ENCODE measurements around the gene PCAT7. TPM values are rescaled to one million over a fixed set of nuclear protein-coding genes. Genes with fewer than 3 reads are reported as not detected.

The PCAT7 gene
- polyA plus RNA-seq, 1 donor (not counting 4 experiments of a cell fraction or from before 2014, with no cell fraction given) = not detected

DNA sequence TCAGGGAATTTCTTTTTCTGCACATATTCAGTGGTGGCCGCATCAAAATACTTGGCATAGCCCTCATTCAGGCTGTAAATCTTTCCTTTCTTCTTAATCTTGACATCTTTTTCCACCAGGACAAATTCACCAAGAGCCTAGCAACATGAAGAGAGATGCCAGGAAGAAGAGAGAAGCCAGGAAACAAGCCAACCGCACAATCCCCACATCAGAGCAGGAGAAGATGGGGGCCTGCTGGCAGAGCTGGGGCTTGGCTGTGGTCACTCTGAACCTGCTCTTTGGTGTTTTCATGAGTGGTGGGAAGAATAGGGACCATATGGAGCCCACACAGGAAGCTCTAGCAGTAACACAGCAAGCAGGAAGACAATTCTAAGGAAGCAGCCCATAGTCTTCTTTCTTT, 12.4 kb downstream of the PCAT7 start:
- dilution Hi-C loops (cut with MboI; ENCODE audit: extremely low pct_ligation_motif_present, low sequenced_read_pairs) = no loop called here
- Histone ChIP-seq H3K9ac (ENCODE audit: control insufficient read depth, extremely low read depth, insufficient read depth, low read length) (no peak overlapping the region), H3K4me1 (ENCODE audit: control insufficient read depth, extremely low read depth, insufficient read depth, low read length) (no peaks in the 10 kb centered on the region), H3K27me3 (ENCODE audit: control insufficient read depth, extremely low read depth, insufficient read depth, low read length) (no peaks in the 10 kb centered on the region), H3K4me3 (ENCODE audit: control insufficient read depth in 2 of 3, extremely low read depth in 1 of 3, insufficient read depth in 2 of 3, low read depth in 1 of 3, low read length in 3 of 3) (no peak overlapping the region), H2AFZ (ENCODE audit: control insufficient read depth, low read length) (no peak overlapping the region), H3K27ac (ENCODE audit: control insufficient read depth, insufficient read depth, low read length) (no peak overlapping the region), H3K4me2 (ENCODE audit: control insufficient read depth, extremely low read depth, insufficient read depth, low read depth, low read length) (no peak overlapping the region), H4K20me1 (ENCODE audit: control insufficient read depth, extremely low read depth, insufficient read depth, low read length) (no peaks in the 10 kb centered on the region), H3K9me1 (ENCODE audit: control insufficient read depth, extremely low read depth, insufficient read depth, low read length) (no peaks in the 10 kb centered on the region), H3K36me3 (ENCODE audit: control insufficient read depth in 2 of 2, extremely low read depth in 1 of 2, insufficient read depth in 2 of 2, low read length in 2 of 2) (no peaks in the 10 kb centered on the region), H3K9me3 (ENCODE audit: control insufficient read depth, low read depth, low read length) (no peaks in the 10 kb centered on the region), H3K79me2 (ENCODE audit: control insufficient read depth, insufficient read depth, low read length) (no peaks in the 10 kb centered on the region)
- no peak for TF ChIP-seq EZH2 (IDR thresholded peaks at IDR 0.05; ENCODE audit: low read length)
- TF ChIP-seq, protein P1, sequence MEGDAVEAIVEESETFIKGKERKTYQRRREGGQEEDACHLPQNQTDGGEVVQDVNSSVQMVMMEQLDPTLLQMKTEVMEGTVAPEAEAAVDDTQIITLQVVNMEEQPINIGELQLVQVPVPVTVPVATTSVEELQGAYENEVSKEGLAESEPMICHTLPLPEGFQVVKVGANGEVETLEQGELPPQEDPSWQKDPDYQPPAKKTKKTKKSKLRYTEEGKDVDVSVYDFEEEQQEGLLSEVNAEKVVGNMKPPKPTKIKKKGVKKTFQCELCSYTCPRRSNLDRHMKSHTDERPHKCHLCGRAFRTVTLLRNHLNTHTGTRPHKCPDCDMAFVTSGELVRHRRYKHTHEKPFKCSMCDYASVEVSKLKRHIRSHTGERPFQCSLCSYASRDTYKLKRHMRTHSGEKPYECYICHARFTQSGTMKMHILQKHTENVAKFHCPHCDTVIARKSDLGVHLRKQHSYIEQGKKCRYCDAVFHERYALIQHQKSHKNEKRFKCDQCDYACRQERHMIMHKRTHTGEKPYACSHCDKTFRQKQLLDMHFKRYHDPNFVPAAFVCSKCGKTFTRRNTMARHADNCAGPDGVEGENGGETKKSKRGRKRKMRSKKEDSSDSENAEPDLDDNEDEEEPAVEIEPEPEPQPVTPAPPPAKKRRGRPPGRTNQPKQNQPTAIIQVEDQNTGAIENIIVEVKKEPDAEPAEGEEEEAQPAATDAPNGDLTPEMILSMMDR (optimal IDR thresholded peaks at IDR 0.05 in 1 of 3, IDR thresholded peaks at IDR 0.05 in 1 of 3, conservative IDR thresholded peaks at IDR 0.05 in 1 of 3; ENCODE audit: extremely low read depth in 1 of 3, insufficient read depth in 2 of 3, low read length in 3 of 3) = no peak
- FAIRE-seq (no peak), DNase-seq (ENCODE audit: low read depth, low spot score) (no peak)

DNA sequence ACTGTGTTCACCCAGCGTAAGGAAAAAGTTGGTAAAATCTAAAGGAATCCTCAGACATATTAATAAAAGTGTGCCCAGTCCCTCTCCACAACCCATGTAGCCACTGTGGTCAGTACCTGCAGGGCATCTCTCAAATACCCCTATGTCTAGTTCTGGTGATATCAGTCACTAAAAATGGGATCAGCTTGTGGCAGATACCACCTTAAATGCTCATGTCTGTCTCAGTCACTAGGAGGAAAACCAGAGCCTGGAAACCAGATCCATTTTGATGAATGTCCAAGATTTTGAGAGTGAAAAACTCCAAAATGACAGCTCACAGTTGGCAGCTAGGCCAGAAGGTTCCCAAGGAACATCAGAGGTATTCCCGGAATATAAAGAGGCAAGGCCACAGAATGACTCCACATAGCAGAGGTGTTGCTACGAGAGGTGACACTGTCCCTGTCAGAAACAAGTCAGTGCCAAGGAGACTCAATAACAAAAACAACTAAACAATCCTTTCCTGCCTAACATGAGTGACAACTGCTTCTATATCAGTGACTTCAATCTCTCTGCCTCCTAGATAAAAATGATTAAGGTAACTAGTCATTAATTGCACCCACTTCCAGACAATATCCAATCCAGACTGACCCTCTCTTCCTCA, 13.5 kb downstream of the PCAT7 start:
- Histone ChIP-seq H3K27ac (ENCODE audit: control insufficient read depth, insufficient read depth, low read length) (no peak overlapping the region), H2AFZ (ENCODE audit: control insufficient read depth, low read length) (no peak overlapping the region), H3K79me2 (ENCODE audit: control insufficient read depth, insufficient read depth, low read length) (no peaks in the 10 kb centered on the region), H3K9ac (ENCODE audit: control insufficient read depth, extremely low read depth, insufficient read depth, low read length) (no peak overlapping the region), H4K20me1 (ENCODE audit: control insufficient read depth, extremely low read depth, insufficient read depth, low read length) (no peaks in the 10 kb centered on the region), H3K4me3 (ENCODE audit: control insufficient read depth in 2 of 3, extremely low read depth in 1 of 3, insufficient read depth in 2 of 3, low read depth in 1 of 3, low read length in 3 of 3) (no peak overlapping the region), H3K9me3 (ENCODE audit: control insufficient read depth, low read depth, low read length) (no peaks in the 10 kb centered on the region), H3K4me2 (ENCODE audit: control insufficient read depth, extremely low read depth, insufficient read depth, low read depth, low read length) (no peak overlapping the region), H3K9me1 (ENCODE audit: control insufficient read depth, extremely low read depth, insufficient read depth, low read length) (no peaks in the 10 kb centered on the region), H3K36me3 (ENCODE audit: control insufficient read depth in 2 of 2, extremely low read depth in 1 of 2, insufficient read depth in 2 of 2, low read length in 2 of 2) (no peaks in the 10 kb centered on the region), H3K27me3 (ENCODE audit: control insufficient read depth, extremely low read depth, insufficient read depth, low read length) (no peaks in the 10 kb centered on the region), H3K4me1 (ENCODE audit: control insufficient read depth, extremely low read depth, insufficient read depth, low read length) (no peaks in the 10 kb centered on the region)
- dilution Hi-C loops (cut with MboI; ENCODE audit: extremely low pct_ligation_motif_present, low sequenced_read_pairs) = no loop called here
- FAIRE-seq = no peak
- DNase-seq (ENCODE audit: low read depth, low spot score) = no peak
- TF ChIP-seq EZH2 (IDR thresholded peaks at IDR 0.05; ENCODE audit: low read length) = no peak

All from keratinocyte (primary cell).